GM12874 (cell line): Measurements from ENCODE around the gene ANKRD60.

Experiments
- TF ChIP-seq, protein P1 (sequence below): IDR thresholded peaks from 2 replicates; pipeline ENCODE4 v1.5.1; 2011; ENCODE audit warnings: low read depth, mild to moderate bottlenecking, control low read depth, low read length, moderate library complexity; ENCODE audit not compliant: insufficient read depth

ANKRD60 gene

DNA sequence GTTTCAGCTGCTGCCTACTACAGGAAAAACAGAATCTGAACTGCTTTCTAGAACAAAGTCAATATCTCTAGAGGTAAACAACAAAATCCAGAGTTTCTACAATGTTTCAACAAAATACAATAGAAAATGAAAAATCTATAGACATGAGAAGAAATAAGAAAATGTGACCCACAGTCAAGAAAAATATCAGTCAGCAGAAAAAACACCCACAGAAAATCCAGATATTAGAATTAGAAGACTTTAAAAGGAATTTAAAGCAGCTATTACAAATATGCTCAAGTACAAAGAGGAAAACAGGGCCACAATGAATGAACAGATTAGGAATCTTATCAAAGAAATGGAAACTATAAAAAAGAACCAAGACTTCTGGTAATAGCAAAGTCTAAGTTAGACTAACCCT is 26.4 kb upstream of the ANKRD60 start:
- TF ChIP-seq, protein P1, sequence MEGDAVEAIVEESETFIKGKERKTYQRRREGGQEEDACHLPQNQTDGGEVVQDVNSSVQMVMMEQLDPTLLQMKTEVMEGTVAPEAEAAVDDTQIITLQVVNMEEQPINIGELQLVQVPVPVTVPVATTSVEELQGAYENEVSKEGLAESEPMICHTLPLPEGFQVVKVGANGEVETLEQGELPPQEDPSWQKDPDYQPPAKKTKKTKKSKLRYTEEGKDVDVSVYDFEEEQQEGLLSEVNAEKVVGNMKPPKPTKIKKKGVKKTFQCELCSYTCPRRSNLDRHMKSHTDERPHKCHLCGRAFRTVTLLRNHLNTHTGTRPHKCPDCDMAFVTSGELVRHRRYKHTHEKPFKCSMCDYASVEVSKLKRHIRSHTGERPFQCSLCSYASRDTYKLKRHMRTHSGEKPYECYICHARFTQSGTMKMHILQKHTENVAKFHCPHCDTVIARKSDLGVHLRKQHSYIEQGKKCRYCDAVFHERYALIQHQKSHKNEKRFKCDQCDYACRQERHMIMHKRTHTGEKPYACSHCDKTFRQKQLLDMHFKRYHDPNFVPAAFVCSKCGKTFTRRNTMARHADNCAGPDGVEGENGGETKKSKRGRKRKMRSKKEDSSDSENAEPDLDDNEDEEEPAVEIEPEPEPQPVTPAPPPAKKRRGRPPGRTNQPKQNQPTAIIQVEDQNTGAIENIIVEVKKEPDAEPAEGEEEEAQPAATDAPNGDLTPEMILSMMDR: no peak

DNA sequence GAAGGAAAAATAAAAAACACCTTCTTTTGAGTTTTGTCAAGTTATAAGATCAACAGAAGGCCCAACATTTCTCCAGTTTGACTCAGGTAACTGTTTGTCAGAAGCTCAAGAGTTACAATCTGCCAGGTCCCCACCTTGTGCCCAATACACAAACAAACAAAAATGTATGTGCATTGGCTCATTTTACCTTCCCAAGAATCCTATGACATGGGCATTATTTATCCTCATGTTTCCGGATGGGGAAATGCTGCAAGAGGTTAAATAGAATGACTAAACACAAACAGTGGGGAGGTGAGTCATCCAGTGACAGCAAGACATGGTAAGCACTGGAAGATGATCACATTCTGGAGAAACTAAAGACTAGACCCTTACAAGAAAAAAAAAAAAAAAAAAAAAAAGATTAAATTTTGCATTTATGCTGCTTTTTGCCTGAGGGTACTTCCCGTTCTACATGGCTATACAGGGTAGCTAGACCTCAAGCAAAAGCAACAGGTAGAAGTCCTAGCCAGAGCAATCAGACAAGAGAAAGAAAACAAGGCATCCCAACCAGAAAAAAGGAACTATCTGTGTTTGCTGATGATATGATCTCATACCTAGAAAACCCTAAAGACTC is 23.6 kb upstream of the ANKRD60 start:
- TF ChIP-seq, protein P1: no peak

DNA sequence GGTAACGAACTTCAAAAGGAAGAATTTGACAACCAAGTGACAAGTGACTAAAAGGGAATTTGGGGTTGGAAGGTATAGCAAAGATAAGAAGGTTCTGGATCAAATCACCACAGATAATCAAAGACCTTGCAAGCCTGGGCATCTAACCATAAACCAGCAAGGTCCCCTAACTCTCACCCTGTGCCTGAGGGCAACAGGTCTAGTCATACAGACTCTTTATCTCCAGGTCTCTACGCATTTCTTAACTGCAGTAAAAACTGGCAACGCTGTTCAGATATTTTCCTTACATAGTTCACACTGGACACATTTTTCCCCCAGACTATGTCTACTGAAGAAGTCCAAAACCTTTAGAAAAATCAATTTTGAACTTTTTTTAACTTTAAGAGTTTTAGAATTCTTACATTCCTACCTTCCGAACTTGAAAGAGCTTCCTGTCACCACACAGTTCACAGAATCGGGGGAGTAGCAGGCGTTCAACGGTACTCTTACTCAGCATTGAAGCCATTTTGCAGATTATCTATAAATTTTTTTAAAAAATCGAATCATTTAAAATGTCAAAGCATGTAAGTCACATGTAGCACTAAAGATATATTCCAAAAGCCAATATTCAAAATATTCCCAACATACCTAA is 23.0 kb upstream of the ANKRD60 start:
- TF ChIP-seq, protein P1: no peak

DNA sequence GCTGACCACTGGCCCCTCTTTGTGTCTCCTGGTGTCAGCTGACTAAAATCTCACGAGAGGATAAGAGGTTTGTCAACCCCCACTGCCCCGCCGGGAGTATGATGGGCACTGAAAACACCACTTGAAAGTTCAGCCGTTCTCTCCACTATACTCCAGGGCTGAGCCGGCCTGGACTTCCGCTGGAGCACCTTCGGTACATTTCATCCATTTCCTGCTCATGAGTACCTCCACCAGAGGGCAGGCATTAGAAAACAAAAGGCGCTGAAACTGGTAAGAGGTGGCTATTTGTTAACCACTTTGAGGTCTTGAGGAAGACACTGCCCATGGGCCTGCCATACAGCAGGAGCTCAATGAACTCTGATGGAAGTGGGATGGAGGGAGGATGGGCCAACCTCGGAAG is 17.9 kb upstream of the ANKRD60 start:
- TF ChIP-seq, protein P1: no peak

DNA sequence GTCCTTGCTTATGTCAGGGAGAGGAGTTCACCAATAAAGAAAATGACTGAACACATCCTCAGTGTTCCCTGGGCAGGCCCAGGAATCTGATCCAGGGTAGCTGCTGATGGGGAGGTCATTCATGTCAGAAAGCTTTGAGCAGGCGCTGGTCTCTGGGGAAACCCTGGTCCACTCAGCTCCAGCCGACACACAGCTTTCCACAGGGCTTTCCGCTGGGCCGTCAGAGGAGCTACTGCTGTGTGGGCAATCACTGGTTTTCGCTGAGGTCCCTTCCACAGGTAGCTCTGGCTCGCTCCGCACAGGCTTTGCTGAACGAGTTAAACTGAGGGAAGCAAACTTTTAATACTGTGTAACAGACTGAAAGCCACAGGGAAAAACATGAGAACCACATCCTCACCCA is 17.5 kb upstream of the ANKRD60 start:
- TF ChIP-seq, protein P1: no peak

DNA sequence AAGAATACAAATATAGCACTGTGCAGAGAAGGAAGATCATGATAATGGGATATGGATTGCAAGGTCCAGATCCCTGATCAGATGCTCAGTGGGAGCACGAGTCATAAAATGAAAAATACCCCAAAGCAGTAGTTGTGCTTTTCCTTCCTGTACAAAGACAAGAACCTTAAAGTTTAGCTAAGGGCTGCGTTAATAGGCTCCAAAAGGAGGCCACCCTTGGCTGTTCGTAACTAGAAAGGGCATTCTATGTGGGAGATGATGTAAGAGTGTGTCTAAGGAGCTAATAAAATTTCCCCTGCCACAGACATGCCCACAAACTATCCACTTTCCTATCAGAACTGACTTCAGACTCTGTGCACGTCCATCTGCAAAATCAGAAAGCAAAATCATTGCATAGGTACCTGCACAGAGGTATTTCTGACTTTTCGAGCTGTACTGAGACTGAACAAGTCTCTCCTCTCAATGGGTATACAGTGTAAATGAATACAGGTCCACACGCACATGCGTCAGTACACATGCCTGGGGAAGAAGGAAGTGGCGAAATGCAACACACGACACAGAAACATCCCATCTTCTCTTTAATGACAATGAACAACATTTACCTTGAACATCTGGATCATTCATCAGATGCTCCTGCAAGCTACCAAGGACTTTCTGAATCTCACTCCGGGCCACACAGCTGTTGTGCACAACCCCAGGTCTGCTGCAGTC is 16.9 kb upstream of the ANKRD60 start:
- TF ChIP-seq, protein P1: no peak

DNA sequence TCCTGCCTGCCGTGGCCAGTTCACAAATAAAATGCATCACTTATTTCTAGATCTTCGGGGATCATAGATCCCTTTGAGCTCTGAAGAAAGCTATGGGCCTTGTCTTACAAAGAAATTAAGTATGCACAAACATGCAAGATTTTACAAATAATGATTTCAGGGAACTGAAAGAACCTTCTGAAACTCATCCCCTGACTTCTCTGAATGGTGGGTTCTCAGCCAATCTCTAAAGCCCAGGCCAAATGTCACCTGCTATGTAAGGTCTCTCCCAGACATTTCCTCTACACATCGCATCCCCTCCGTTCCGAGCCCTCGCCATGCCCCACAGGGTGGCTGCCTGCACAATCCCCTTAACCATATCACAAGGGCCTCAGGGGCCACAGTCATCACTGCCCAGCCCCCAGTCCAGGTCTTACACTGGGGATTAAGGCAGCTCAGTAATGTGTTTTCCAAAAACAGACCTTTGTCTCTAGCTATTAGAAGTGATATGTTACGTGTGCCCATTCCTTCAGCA is 16.1 kb upstream of the ANKRD60 start:
- TF ChIP-seq, protein P1: no peak
